Ammon's horn (tissue), 1 donor: Measurements from ENCODE around the gene VPS4A.
"Not testable (repeated sequence)": the region's sequence is repeated elsewhere in the genome, so short reads cannot be mapped to it uniquely, and the experiment has no call there.

ENCODE experiments used
- DNase-seq: peaks from one replicate; pipeline ENCODE4 v3.0.0-alpha.2; 2016; ENCODE audit warnings: low spot score

The VPS4A gene

DNA sequence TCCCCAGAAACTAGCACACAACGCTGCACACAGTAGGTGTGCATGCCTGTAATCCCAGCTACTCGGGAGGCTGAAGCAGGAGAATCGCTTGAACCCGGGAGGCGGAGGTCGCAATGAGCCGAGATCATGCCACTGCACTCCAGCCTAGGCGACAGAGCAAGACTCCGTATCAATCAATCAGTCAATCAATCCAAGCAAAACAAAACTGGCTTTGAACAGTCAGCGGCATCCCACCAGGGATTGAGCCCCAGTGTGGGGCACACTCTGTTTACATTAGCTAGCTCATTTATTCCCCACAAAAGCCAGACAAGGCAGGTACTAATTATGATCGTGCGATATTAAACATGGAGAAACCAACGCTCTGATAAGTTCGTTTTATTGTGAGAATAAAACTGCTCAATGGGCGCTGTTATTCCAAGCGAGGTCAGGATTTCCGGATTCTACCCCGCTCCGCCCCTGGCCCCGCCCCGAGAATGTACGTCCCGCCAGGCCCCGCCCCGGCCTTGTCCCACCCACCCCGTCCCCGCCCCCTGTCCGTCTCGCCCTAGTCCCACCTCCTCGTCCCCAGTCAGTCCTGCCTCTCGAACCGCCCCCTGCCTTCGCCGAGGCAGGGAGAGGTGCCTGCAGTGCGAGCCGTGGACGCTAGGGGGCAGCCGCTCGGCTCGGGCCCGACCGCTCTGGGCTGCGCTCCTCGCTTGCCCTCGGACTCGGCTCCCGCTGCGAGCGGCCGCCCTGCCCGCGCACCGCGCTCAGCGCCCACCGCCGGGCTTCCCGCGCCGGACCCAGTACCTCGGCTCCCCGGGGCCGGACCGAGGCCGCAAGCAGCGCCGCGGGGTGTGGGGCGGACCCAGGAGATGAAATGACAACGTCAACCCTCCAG is at the start of gene VPS4A:
Gene VPS4A (plus strand): TSS at position 698 of the 880 bp plus-strand sequence. CDS start 162 bp downstream, at position 860.
- peak; percentile 99 for DNase-seq

DNA sequence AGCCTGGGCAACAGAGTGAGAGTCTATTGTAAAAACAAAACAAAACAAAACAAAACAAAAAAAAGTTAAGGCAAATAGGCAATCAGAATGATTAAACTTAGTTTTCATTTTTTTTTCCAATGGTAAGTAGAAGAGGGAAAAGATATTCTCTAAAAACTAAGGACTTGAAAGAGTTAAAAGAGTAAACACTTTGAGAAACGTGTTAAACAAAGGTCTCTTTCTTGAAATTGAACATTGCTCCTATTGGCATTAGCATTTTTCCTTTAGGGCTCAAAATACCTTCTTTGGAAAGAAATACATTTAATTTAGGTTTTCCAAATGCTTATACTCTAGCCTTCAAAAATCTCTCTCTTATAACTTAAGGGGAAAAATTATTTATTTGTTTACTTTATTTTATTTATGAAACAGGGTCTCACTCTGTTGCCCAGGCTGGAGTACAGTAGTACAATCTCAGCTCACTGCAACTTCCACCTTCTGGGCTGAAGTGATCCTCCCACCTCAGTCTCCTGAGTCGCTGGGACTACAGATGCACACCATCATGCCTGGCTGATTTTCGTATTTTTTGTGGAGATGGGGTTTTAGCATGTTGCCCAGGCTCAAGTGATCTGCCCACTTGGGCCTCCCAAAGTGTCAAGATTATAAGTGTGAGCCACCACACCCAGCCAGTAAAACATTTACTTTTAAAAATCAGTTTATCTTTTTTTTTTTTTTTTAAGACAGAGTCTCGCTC is 44.7 kb upstream of the VPS4A start:
- no peak for DNase-seq

DNA sequence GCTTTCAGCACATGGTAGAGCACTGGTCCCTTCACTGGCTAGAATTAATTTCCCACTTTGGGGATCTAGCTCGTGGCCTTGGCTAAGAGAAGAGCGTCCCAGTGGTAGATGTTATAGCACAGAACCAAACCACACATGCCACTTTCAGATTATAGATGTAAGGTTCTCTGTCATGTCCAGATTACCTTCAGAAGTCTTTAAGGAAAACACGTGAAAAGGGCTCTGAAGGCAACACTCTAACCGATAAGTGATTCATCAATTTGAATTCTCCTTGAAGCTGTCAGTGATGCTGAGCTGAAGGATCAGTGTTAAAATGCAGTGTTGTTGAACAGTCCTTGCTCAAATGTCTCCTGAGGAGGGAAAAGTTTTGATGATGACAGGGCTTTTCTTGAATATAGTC is 43.5 kb upstream of the VPS4A start:
- DNase-seq = no peak

DNA sequence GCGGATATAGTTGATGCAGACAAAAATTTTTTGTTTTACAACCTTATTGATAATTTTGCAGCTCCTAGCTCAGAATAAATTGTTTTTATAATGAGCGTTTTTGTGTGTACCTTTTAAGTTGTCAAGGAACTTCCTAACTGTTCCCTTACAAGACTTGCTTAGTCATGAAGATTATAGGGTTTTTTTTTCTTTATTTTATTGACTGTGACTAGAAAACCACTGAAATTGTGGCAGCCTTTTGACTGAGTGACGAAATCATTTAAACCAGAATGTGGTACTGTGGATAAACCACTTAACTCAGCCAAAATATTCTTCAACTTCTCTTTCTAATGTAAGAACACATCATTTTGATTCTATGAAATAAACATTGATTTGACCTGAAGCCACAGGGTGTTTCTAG is 40.8 kb upstream of the VPS4A start:
- DNase-seq = no peak

DNA sequence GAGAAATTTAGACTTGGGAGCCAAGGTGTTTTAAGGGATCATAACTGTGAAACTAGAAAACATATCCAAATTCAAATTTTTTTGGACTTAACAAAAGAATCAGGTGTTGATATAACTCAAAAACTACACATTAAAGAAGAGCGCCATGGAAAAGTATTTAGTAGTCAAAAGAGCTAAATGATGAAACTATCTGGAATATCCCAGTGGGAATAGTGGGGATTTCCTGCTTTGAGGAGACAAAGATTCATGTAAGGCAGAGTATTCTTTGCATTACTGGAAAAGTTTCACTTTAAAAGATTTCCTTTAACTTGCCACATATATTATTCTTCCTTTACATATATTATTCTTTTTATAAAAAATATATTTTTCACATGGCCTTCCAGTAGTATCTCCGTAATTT is 40.3 kb upstream of the VPS4A start:
- DNase-seq = no peak

DNA sequence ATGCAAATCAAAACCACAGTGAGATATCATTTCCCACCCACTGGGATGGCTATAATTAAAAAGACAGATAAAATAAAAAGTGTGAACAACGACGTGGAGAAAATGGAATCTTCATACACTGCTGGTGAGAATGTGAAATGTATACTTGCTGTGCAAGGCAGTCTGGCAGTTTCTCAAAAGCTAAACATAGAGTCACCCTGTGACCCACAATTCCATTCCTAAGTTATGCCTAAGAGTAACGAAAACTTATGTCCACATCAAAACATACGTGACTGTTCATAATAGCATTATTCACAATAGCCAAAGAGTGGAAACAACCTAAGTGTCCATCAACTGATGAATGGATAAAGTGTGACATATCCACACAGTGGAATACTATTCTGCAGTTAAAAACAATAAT is 38.1 kb upstream of the VPS4A start:
- no peak for DNase-seq

DNA sequence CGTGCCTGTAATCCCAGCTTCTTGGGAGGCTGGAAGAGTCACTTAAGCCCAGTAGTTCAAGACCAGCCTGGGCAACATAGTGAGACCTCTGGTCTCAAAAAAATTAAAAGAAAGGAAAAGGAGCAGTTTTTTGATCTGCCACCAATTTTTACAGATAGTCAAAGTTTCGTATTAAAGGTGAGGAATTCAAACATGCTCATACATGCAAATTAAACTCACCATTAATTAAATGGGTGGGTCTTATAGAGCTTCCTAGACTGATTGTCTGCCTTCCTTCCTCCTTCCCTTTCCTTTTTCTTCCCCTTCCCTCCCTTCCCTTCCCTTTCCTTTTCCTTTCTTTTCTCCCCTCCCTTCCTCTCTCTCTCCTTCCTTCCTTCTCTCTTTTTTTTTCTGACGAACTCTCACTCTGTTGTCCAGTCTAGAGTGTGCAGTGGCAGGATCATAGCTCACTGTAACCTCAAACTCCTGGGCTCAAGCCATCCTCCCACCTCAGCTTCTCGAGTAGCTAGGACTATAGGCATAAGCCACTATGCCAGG is 36.4 kb upstream of the VPS4A start:
- no peak for DNase-seq

DNA sequence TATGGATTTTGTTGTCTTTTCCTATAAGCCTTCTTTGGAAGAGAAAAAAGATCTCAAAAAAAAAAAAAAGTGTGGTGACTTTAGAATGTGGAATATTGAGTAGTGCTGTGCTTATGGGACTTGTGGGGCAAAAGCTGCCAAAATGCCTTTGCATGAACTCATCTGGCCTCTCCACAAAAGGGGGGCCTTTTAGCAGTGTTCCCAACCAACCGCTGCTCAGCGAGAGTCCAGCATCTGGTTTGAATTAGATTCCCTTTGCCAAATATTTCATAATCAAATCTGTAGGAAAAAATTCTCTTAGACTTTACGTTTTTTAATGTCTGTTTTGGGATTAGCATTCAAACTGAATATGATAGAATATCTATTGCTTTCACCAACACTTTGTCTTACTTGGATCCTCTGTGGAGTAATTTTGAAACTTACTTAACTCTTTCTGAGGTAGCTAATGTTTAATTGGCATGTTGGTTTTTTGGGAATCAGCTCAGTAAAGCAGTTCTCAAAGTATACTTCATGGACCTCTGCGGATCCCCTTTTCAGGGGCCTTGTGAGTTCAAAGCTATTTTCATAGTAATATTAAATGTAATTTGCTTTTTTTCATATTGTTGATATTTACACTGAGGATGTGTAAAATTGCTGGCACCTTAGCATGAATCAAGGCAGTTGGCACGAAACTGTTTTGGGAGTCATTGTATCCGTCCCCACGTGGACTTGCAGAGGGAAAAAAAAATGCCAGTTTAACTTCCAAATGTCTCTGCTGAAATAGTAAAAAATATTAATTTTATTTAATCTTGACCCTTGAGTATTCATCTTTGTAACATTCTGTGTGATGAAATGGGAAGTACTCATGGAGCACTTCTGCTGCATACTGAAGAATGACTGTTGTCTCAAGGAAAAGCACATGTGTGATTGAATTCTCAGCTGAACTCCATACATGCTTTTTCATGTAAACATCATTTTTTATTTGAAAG is 34.7 kb upstream of the VPS4A start:
- DNase-seq = peak; percentile 5

DNA sequence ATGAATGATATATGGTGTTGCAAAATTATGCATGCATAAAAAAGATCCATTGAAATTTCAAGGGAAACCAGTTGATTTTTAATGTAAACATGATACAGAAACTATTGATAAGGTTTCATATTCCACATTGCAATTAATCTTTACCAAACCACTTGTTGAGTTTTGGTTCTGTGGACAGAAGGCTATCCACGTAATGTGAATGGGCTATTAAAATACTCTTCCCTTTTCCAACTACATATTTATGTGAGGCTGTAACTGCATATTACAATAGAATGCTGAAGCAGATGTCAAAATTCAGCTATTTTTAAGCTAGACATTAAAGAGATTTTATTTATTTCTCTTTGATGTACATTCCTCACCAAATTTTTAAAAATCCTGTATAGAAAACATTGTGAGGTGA is 33.7 kb upstream of the VPS4A start:
- DNase-seq = no peak

DNA sequence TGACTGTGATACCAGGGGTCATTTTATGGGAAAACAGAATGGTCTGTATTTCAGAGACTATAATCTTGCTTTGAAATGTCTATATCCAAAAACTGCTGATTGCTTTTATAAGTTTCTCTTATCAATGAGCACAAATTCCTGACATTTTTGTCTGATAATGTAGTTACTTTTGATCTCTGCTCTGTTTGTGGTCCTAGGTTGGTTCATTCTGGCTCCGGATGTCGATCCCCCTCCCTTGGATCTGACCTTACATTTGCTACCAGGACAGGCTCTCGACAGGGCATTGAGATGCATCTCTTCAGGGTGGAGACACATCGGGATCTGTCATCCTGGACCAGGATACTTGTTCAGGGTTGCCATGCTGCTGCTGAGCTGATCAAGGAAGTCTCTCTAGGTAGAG is 27.3 kb upstream of the VPS4A start:
- DNase-seq = no peak

DNA sequence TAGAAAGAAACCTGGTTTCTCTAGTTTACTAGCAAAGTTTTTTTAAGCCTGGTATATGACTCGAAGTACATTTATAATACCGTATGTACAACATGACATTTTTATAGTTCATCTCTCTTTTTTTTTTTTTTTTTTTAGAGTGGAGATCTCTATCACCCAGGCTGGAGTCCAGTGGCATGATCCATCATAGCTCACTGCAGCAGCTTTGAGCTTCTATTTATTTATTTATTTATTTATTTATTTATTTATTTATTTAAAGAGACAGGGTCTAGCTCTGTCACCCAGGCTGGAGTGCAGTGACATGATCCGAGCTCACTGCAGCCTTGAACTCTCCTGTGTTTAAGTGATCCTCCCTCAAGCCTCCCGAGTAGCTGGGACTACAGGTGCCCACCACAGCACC is 25.9 kb upstream of the VPS4A start:
- DNase-seq = no peak

DNA sequence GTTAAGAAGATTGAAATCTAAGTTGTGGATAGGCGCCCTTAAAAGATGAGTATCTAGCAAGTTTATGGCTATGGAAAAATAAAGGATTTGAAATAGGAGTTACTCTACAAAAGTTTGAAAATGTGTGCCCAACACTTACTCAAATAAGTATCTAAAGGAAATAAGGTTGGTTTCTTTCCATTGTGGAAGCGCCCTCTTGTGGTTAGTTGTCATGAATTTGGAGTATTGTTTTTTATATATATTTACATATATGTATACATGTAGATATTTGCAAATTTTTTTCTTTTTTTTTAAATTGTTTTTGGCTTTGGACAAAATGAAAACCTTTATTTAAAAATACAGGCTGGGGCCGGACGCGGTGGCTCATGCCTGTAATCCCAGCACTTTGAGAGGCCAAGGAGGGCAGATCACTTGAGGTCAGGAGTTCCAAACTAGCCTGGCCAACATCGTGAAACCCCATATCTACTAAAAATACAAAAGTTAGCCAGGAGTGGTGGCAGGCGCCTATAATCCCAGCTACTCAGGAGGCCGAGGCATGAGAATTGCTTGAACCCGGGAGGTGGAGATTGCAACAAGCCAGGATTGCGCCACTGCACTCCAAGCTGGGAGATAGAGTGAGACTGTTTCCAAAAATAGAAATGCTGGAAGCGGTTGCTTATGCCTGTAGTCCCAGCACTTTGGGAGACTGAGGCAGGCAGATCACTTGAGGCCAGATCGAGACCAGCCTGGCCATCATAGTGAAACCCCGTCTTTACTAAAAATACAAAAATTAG is 24.0 kb upstream of the VPS4A start:
- peak; percentile 47 for DNase-seq

DNA sequence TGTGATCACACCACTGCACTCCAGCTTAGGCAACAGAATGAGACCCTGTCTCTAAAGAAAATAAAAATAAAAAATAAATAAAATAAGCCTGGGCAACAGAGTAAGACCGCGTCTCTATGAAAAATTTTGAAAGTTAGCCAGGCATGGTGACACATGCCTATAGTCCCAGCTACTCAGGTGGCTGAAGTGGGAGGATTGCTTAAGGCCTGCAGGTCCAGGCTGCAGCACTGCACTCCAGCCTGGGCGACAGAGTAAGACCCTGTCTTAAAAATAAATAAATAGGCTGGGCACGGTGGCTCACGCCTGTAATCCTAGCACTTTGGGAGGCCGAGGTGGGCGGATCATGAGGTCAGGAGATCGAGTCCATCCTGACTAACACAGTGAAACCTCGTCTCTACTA is 19.5 kb upstream of the VPS4A start:
- not testable (repeated sequence) for DNase-seq

DNA sequence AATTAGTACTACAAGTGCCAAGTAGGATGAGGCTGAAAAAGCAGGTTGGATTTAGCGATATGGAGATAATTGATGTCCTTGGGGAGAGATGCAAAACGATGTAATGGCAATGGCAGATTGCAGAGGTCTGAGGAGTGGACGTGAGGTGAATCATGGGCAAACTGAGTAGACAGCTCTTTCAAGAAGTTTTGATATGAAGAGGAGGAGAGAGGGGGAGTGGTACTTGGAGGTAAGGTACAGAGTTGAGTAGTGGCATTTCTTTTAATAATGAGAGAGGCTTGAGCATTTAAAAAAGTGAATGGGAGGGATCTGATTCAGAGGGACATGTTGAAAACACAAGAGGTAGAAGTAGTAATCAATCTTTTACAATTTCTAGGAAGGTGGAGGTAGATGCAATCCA is 17.7 kb upstream of the VPS4A start:
- no peak for DNase-seq

DNA sequence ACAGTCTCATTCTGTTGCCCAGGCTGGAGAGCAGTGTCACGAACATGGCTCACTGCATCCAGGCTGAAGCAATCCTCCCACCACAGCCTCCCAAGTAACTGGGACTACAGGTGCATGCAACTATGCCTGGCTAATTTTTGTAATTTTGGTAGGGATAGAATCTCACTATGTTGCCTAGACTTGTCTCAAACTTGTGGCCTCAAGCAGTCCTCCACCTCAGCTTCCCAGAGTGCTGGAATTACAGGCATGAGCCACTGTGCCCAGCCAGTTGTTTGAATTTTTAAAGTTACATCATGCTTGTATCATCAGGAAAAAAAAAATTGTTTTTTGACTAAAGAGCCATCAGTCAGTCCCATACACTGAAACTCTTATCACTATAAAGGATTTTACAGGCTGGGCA is 17.1 kb upstream of the VPS4A start:
- no peak for DNase-seq

DNA sequence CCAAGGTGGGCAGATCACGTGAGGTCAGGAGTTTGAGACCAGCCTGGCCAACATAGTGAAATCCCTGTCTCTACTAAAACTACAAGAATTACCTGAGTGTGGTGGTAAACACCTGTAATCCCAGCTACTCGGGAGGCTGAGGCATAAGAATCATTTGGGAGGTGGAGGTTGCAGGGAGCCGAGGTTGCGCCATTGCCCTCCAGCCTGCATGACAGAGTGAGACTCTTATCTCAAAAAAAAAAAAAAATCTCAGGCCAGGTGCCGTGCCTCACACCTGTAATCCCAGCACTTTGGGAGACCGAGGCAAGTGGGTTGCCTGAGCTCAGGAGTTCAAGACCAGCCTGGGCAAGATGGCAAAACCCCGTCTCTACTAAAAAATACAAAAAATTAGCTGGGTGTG is 14.4 kb upstream of the VPS4A start:
- not testable (repeated sequence) for DNase-seq

DNA sequence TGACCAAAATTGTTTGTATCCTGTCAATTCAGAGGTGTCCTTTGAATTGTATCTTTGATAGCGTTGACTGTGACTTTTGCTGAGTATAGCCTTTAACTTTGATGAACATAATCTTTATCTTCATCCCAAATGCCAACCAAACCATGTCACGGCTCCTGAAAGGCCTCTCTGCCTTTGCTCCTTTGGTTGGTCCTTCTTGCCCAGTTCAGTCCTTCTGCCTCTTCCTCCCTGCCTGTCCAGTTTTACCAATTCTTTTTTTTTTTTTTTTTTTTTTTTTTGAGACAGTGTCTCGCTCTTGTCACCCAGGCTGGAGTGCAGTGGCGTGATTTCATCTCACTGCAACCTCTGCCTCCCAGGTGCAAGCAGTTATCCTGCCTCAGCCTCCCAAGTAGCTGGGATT is 12.9 kb upstream of the VPS4A start:
- no peak for DNase-seq

DNA sequence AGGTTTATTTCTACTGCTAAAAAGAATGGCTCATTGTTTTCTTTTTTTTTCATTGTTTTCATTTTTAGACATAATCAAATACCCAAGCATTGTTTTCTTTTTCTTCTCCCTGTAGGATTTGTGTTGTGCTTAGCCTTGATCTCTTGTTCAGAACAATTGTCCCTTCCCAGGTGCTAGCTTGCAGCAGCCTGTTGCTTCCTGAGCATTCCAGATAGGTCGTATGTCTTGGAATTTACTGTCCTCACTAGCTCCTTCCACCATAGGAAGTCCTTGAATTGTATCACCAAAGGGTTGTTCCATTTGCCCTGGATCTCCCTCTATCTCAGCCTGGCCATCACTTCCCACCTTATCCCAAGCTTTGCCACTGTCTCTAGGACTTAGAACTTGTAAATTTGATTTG is 10.0 kb upstream of the VPS4A start:
- no peak for DNase-seq

DNA sequence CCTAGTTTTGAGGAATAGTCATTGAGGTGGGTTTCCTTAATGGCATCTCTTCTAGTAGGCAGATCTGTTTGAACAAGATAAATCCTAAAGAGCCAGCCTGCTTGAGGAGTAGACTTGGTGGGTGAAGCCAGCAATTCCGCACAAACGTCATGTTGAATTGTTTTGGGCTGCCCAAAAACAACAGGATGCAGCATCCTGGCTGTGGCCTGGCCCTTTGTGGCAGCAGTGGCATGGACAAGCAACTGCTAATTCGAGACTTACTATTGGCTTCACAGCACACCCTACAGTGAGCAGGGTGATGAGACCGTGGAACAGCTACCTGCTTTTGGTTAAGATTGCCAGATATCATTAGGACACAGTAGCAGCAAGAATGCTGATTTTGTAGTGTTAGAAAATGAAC is 9.3 kb upstream of the VPS4A start:
- no peak for DNase-seq

DNA sequence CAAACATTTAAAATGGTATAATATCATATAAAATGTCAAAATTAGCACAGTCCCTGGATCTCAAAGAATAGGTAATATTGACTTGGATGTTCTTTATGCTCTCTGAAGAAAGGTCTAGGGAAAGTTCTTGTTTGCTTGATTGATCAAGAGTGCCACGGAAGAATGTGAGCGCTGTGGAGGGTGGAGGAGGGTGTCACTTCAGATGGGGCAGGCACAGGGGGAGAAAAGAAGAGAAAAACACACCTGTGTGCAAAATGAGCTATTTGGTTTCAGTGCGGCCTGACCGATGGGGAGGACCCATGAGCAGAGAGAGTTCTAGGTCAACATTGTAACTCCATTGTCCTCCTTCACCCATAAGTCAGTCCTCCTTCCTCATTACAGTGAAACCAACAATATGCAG is 8.8 kb upstream of the VPS4A start:
- no peak for DNase-seq

DNA sequence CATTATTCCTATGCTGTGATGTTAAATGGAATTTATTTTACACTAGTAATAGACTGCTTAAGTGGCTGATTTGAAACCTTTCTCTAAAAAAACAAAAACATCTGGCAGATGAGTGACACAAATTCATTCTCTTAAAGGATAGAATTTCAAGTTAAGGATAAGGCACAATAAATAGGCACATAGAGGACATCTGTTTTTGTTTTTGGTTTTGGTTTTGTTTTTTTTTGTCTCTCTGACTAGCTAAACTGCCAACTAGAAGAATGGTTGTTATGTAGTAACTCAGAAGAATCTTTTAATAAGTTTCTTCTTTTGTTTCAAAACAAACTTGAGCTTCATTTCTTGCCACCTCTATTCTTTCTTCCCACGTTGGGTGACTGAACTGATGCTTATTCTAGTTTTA is 5.1 kb upstream of the VPS4A start:
- no peak for DNase-seq
